ENCODE measurements around the gene PCBD2. TPM values are rescaled to one million over a fixed set of nuclear protein-coding genes. Genes with fewer than 3 reads are reported as not detected.

PCBD2 gene
- total RNA-seq, 1 donor from 2014 or later: 10.5 TPM

DNA sequence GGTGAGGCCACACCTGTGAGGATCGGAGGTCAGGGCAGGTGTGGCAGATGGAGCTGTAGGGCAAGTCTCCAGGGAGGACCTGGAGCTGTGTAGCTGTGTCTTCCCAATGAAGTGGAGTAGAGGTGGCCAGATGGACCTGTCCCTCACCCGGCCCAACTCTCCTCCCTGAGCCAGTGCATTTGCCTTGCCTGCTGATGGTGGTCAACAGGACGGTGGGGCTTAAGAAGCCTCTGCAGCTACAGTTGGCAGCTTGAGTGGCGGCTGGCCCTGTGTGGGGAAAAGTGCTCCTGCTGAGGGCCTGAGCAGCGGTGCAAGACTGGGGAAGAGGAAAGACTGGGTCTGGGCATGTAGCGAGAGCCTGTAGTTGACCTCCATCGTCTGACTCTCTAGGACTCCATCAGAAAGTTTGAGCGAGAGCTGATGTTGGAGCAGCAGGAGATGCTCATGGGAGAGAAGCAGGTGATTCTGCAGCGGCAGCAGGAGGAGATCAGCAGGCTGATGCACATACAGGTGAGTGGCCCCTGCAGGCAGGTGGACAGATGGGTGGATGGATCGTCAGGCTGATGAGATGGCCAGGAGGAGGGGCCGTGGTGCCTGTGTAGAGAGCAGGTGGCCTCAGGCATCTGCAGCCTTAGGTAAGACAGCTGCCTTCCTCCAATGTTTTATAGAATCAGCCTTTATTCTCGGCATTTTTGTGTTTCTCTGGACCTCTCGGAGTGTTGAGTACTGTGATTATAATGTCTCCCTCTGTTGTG is 104.2 kb downstream of the PCBD2 start:
- no peak overlapping the region for H3K27ac Mint-ChIP-seq
- no peaks in the 10 kb centered on the region for H3K36me3 Mint-ChIP-seq
- DNase-seq (ENCODE audit: extremely low spot score, unreplicated experiment): no peak
- no peak overlapping the region for H3K4me3 Mint-ChIP-seq
- H3K9me3 Mint-ChIP-seq: no peaks in the 10 kb centered on the region
- H3K27me3 Mint-ChIP-seq: peaks cover 21% of the 10 kb centered on the region
- no peaks in the 10 kb centered on the region for H3K4me1 Mint-ChIP-seq (ENCODE audit: unreplicated experiment)
- TF ChIP-seq, protein P1, sequence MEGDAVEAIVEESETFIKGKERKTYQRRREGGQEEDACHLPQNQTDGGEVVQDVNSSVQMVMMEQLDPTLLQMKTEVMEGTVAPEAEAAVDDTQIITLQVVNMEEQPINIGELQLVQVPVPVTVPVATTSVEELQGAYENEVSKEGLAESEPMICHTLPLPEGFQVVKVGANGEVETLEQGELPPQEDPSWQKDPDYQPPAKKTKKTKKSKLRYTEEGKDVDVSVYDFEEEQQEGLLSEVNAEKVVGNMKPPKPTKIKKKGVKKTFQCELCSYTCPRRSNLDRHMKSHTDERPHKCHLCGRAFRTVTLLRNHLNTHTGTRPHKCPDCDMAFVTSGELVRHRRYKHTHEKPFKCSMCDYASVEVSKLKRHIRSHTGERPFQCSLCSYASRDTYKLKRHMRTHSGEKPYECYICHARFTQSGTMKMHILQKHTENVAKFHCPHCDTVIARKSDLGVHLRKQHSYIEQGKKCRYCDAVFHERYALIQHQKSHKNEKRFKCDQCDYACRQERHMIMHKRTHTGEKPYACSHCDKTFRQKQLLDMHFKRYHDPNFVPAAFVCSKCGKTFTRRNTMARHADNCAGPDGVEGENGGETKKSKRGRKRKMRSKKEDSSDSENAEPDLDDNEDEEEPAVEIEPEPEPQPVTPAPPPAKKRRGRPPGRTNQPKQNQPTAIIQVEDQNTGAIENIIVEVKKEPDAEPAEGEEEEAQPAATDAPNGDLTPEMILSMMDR (conservative IDR thresholded peaks at IDR 0.05): no peak

DNA sequence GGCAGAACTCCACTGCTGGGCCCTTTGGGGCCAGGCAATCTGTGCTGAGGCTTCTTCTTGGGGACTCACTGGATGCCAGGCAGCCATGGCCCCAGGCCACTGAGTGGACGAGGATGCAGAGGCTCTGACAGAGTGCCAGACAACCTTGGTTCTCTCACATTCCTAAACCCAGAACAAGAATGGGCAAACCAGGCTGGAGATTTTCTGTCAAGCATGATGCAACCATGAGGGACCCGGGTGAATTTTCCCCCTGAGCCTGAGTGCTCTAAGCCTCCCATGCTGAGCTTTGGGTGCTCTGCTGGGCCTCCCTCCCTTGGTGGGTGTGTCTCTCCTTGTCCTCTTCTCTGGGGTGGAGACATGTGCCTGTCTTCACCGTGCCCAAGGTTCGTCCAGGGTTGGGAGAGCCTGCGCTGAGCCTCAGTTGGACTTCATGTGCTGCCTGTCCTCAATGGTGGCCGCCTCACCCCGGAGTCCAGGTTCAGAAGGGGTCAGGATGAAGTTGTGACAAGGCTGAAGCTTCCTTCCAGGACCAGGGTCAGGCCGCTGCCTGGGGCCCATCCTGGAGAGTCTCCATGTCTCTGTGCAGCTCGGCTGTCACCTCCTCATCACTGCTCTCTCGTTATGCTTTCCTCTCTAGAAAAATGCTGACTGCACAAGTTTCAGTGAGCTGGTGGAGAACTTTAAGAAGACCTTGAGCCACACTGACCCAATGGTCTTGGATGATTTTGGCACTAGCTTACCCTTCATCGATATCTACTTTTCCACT is 105.0 kb downstream of the PCBD2 start:
- Mint-ChIP-seq H3K27ac (no peak overlapping the region), H3K4me1 (ENCODE audit: unreplicated experiment) (no peaks in the 10 kb centered on the region)
- TF ChIP-seq, protein P1 (conservative IDR thresholded peaks at IDR 0.05): no peak

DNA sequence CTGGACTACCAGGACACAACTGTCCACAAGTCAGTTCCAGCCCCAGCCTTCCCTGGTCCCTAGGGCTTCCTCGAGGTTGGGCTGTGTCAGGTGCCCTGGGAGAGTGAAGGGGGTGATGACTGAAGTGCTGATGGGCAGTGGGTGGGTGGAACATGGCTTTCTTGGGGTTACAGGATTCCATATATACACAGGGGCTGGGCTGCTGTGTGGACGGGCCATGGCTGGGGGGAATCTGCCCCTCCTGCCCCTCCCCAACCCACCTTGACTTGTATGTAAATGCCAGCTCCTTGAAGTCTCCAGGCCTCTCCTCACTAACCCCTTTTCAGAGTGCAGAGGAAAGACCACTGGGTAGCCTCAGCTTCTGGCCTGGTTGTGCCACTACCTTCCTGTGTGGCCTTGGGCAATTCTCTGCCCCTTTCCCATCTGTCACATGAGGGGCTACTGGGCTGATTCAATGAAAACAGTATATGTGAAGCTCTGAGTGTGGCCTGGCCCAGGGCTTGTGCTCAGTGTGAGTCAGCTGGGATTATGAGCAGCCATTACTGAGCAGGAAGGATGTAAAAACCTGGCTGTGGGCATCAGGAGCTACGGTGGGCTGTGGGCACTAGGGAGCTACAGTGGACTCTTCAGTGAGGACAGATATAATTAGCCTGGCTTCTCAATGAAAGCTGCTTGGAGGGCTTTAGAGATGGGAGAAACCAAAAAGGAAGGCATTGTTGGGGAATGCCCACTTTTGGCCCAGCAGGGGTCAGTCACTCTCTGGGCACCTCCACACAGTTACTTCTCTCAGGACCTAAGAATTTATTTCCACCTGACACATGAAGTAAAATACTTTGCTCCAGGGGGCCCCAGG is 105.8 kb downstream of the PCBD2 start:
- H3K27me3 Mint-ChIP-seq: peaks cover 31% of the 10 kb centered on the region
- H3K36me3 Mint-ChIP-seq: no peaks in the 10 kb centered on the region
- H3K27ac Mint-ChIP-seq: no peak overlapping the region
- H3K4me1 Mint-ChIP-seq (ENCODE audit: unreplicated experiment): no peaks in the 10 kb centered on the region
- no peak for DNase-seq (ENCODE audit: extremely low spot score, unreplicated experiment)
- TF ChIP-seq, protein P1 (conservative IDR thresholded peaks at IDR 0.05): no peak
- no peaks in the 10 kb centered on the region for H3K9me3 Mint-ChIP-seq
- no peak overlapping the region for H3K4me3 Mint-ChIP-seq

More for the DNA sequence above, 105.0 kb downstream of the PCBD2 start:
- no peaks in the 10 kb centered on the region for H3K36me3 Mint-ChIP-seq
- H3K9me3 Mint-ChIP-seq: no peaks in the 10 kb centered on the region
- no peak overlapping the region for H3K4me3 Mint-ChIP-seq
- peaks cover 25% of the 10 kb centered on the region for H3K27me3 Mint-ChIP-seq
- no peak for DNase-seq (ENCODE audit: extremely low spot score, unreplicated experiment)

DNA sequence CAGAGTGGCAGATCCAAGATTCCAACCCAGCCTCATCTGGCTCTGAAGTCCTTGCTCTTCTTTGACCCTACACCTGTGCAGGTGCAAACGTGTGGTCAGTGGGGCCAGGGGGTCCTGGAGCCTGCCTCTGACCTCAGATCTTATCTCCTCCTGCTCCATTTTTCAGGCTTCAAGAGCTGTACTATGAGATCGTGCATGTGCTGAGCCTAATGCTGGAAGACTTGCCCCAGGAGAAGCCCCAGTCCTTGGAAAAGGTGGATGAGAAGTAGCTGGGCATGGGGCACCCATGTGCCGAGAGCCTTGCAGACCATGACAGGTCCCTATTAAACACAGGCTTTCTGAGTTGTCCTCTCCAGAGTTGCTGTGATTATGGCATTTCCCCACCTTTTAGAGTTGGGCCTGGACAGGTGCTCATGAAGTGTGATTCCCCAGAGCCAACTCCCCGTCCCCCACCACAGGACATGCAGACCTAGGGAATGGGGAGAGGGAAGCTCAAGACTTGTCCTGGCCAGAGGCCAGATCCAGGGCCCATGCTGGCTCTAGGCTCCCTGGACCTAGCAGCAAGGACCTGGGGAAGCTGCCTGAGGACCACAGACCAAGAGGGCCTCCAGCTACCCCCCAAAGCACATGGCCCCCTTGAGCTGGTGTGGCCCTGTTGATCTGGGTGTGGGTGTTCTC is 106.6 kb downstream of the PCBD2 start:
- Mint-ChIP-seq H3K36me3 (no peaks in the 10 kb centered on the region), H3K27me3 (peaks cover 35% of the 10 kb centered on the region), H3K9me3 (no peaks in the 10 kb centered on the region), H3K27ac (no peak overlapping the region), H3K4me1 (ENCODE audit: unreplicated experiment) (no peaks in the 10 kb centered on the region), H3K4me3 (no peak overlapping the region)
- DNase-seq (ENCODE audit: extremely low spot score, unreplicated experiment): no peak
- TF ChIP-seq, protein P1 (conservative IDR thresholded peaks at IDR 0.05): no peak

DNA sequence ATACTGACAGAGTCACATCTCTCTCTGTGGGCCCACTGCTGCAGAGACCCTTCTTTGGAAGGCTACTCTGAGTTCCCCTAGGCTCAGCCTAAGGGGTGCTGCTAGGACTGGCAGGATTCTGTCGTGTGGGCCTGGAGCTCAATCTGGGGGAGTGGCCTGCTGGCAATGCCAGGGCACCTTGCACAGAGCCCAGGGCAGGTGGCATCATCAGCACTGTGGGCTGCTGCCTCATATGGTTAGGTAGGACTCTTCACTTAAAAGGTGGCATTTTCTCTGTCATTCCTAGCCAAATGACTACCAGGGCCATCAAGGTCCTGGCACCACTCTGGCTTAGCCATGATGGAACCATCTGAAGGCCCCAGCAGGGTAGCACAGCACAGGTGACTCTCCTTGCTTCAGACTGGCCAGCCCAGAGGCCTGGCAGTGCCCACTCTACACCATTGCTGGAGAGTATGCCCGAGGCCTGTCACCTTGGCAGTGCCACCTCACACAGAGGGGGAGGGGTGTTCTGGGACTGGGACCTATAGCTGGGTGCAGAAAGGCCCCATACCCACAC is 107.2 kb downstream of the PCBD2 start:
- H3K27ac Mint-ChIP-seq: no peak overlapping the region
- H3K4me1 Mint-ChIP-seq (ENCODE audit: unreplicated experiment): no peaks in the 10 kb centered on the region
- H3K36me3 Mint-ChIP-seq: no peaks in the 10 kb centered on the region
- H3K4me3 Mint-ChIP-seq: no peak overlapping the region
- no peak for DNase-seq (ENCODE audit: extremely low spot score, unreplicated experiment)
- peaks cover 31% of the 10 kb centered on the region for H3K27me3 Mint-ChIP-seq
- H3K9me3 Mint-ChIP-seq: no peaks in the 10 kb centered on the region
- TF ChIP-seq, protein P1 (conservative IDR thresholded peaks at IDR 0.05): no peak
